ENCODE results near the gene COL18A1.

The COL18A1 gene

DNA sequence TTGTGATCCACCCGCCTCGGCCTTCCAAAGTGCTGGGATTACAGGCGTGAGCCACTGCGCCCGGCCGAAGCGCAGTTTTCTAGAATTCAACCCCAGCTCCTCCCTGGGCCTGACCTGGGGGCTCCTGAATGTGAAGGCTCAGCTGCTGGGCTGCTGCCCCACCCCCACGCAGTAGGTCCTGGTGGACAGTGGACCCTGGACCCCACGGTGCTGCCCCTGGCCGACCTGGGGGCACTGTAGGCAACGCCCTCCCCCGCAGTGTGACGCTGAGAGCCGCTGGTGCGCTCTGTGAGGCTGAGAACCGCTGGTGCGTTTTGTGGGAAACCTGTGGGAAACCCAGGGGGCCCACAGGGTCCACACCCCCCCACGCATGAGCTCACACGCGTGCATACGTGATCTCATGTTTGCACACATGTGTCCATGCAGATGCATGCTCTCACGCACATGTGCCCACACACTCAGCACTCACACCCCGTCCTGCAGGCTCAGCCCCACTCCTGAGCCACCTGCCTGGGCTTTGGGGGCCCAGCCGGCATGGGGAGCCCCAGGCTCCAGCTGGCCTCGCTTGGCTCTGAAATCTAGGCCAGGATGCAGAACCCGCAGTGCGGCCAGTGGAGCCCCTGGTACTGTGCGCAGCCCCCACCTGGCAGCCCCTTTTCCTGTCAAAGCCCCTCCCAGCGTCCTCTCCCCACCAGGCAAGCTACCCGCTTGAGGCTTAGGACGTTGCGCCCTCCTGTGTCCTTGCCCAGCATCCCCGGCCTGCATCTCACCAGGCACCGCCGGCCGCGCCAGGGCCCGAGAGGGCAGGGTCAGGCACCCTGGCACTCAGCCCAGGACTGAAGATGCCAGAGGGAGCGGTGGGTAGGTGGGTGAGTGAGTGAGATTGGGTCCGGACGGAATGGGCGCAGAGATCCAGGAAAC, 67.7 kb downstream of the COL18A1 start:
- DNase-seq (ENCODE audit: low read depth): no peak
- H3K4me3 ChIP-seq (ENCODE audit: low read depth, low read length): no peak overlapping the region
- TF ChIP-seq, protein P1, sequence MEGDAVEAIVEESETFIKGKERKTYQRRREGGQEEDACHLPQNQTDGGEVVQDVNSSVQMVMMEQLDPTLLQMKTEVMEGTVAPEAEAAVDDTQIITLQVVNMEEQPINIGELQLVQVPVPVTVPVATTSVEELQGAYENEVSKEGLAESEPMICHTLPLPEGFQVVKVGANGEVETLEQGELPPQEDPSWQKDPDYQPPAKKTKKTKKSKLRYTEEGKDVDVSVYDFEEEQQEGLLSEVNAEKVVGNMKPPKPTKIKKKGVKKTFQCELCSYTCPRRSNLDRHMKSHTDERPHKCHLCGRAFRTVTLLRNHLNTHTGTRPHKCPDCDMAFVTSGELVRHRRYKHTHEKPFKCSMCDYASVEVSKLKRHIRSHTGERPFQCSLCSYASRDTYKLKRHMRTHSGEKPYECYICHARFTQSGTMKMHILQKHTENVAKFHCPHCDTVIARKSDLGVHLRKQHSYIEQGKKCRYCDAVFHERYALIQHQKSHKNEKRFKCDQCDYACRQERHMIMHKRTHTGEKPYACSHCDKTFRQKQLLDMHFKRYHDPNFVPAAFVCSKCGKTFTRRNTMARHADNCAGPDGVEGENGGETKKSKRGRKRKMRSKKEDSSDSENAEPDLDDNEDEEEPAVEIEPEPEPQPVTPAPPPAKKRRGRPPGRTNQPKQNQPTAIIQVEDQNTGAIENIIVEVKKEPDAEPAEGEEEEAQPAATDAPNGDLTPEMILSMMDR (IDR thresholded peaks at IDR 0.05; ENCODE audit: low read depth, low read length, missing control alignments): no peak
- in situ Hi-C loops (cut with HindIII; ENCODE audit: low sequenced_read_pairs): loop anchor here (25.0 kb wide), 1 partner anchor 135 kb away; no protein-coding TSS in a partner anchor

DNA sequence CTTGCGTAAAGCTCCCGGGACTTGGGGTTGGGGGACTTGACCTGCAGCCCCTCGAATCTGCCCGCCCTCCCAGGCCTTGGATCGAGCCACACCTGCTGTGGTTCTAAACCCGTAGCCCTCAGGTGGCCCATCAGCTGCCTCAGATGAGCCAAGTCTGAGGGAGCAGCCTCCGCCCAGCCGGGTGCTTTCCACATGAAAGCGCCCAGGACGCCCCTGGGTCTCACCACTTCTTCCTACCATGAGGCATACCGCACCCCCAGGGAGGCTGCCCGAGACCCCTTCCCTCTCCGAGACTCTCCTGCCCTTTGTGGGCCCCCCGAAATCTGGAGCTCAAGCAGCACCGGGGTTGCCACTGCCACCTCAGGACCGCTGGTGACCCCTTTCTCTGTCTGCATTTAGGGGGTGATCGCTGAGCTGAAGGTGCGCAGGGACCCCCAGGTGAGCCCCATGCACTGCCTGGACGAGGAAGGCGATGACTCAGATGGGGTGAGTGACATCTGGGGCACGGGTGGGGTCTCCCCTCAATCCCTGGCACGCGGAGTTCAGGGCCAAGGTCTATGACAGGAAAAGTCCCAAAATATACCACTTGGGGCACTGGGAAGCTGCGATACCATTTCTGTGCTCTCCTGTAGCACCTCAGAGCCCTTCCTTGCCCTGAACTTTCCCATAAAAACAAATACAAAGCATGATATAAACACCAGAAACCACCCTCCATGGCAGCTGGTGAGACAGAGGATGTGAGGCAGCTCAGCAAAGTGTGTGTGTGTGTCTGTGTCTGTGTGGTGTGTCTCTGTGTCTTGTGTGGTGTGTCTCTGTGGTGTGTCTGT, 68.7 kb downstream of the COL18A1 start:
- H3K4me3 ChIP-seq (ENCODE audit: low read depth, low read length): no peak overlapping the region
- in situ Hi-C loops (cut with HindIII; ENCODE audit: low sequenced_read_pairs): loop anchor here (25.0 kb wide), 1 partner anchor 136 kb away; no protein-coding TSS in a partner anchor
- no peak for DNase-seq (ENCODE audit: low read depth)
- TF ChIP-seq, protein P1 (IDR thresholded peaks at IDR 0.05; ENCODE audit: low read depth, low read length, missing control alignments): no peak

DNA sequence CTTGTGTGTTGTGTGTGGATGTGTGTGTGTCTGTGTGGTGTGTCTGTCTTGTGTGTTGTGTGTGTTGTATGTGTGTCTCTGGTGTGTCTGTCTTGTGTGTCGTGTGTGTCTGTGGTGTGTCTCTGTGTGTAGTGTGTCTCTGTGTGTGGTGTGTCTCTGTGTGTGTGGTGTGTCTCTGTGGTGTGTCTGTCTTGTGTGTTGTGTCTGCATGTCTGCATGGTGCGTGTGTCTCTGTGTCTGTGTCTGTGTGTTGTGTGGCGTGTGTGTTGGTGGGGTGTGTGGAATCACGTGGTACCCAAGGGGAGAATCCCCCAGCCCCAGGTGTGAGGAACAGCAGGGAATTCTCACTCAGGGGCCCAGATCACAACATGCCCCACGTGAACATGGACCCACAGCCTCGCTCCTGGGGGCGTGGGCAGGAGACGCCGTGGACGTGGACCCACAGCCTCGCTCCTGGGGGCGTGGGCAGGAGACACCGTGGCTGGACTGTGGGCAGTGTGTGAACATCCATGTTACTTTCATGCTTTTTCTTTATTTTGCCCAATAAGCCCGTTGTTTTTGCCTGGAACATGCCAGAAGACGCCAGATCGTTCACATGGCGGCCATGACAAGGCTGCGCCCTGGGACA, 69.5 kb downstream of the COL18A1 start:
- in situ Hi-C loops (cut with HindIII; ENCODE audit: low sequenced_read_pairs): loop anchor here (25.0 kb wide), 1 partner anchor 137 kb away; no protein-coding TSS in a partner anchor
- no peak overlapping the region for H3K4me3 ChIP-seq (ENCODE audit: low read depth, low read length)
- TF ChIP-seq, protein P1 (IDR thresholded peaks at IDR 0.05; ENCODE audit: low read depth, low read length, missing control alignments): no peak
- DNase-seq (ENCODE audit: low read depth): no peak

DNA sequence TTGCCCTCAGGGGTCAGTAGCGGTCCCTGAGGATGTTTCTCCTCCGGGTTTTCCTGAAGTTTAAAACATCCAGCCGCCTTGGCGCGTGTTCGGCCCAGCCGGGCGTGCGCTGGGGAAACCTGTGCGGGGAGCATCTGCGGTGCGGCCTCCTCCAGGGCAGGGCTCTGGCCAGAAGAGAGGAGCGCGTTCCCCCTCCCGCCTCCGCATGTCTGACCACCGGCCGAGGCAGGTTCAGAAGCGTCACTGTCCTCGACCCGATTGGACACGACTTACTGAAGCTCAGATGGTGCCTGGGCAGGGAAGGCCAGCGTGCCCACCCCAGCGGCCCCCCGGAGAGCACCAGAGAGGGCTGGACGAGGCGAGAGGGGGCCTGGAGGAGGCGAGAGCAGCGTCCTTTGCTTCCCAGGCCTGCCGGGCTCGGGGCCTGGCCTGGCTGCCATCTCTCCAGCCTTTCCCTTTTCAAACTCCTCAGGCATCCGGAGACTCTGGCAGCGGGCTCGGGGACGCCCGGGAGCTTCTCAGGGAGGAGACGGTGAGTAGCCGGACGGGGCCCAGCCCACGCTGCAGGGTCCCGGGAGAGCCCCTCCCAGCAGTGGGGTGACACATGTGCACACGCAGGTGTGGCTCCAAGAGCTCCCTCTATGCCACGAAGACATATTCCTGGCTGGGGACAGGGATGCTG, 70.2 kb downstream of the COL18A1 start:
- H3K4me3 ChIP-seq (ENCODE audit: low read depth, low read length): no peak overlapping the region
- TF ChIP-seq, protein P1 (IDR thresholded peaks at IDR 0.05; ENCODE audit: low read depth, low read length, missing control alignments): no peak
- in situ Hi-C loops (cut with HindIII; ENCODE audit: low sequenced_read_pairs): no loop called here
- no peak for DNase-seq (ENCODE audit: low read depth)

DNA sequence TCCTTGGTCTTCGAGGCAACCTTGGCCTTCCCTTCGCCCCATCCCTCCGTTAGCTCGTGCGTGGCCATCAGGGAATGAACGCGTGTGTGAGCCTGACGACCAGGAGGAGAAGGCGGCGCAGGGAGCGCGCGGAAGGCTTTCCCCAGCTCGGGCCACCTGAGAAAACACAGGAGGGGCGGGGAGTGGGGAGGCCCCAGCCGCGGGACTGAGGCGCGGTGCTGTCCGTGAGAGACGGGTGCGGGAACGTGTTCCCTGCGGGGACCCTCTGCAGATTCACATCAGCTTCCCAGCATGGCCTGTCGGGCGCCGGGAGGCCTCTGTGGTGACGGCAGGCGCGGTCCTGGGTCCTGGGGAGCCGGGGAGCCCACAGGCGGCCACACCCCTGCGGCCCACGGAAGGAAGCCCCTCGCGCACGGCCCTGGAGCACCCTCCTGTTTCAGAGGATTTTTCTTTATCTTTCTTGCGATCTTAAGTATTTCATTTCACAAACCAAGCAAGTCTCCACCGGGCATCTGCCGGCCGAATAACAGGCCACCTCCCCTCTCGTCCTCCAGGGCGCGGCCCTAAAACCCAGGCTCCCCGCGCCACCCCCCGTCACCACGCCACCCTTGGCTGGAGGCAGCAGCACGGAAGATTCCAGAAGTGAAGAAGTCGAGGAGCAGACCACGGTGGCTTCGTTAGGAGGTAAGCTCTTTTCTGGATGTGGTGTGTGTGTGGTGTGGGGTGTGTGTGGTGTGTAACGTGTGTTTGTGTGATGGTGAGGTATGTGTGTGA, 71.0 kb downstream of the COL18A1 start:
- no peak for DNase-seq (ENCODE audit: low read depth)
- TF ChIP-seq, protein P1 (IDR thresholded peaks at IDR 0.05; ENCODE audit: low read depth, low read length, missing control alignments): no peak
- H3K4me3 ChIP-seq (ENCODE audit: low read depth, low read length): no peak overlapping the region
- in situ Hi-C loops (cut with HindIII; ENCODE audit: low sequenced_read_pairs): no loop called here

Measured in astrocyte of the cerebellum (primary cell).